Measurements from ENCODE around the gene NHSL2. TPM values are rescaled to one million over a fixed set of nuclear protein-coding genes. Genes with fewer than 3 reads are reported as not detected.
A peak's percentile ranks its signal among the peaks of the same experiment; 100 is the strongest.

Gene NHSL2
- total RNA-seq, 1 donor from 2014 or later: 58.1 TPM

GRCh38 chrX:71997320-71997719, 86.7 kb downstream of the NHSL2 start:
- TF ChIP-seq CTCF (IDR thresholded peaks at IDR 0.05): no peak
- Histone ChIP-seq H3K36me3 (no peaks in the 10 kb centered on the region), H3K9me3 (no peaks in the 10 kb centered on the region), H3K4me3 (no peak overlapping the region), H3K4me1 (no peaks in the 10 kb centered on the region), H3K27me3 (no peaks in the 10 kb centered on the region), H3K27ac (no peak overlapping the region)
- intact Hi-C loops (cut with DNase I): loop anchor here (5.0 kb wide), 1 partner anchor 185 kb away; the partner anchor contains the start of gene PIN4
- DNase-seq (ENCODE audit: low spot score in 2 of 2): no peak

GRCh38 chrX:71998836-71999509, 88.3 kb downstream of the NHSL2 start:
- no peak overlapping the region for H3K4me3 ChIP-seq
- no peak overlapping the region for H3K27ac ChIP-seq
- H3K36me3 ChIP-seq: no peaks in the 10 kb centered on the region
- no peaks in the 10 kb centered on the region for H3K9me3 ChIP-seq
- no peak for DNase-seq (ENCODE audit: low spot score in 2 of 2)
- H3K27me3 ChIP-seq: no peaks in the 10 kb centered on the region
- intact Hi-C loops (cut with DNase I): loop anchor here (1.0 to 5.0 kb wide), 2 partner anchors 127 to 183 kb away; partner anchors contain the start of gene PIN4
- no peaks in the 10 kb centered on the region for H3K4me1 ChIP-seq
- TF ChIP-seq CTCF (IDR thresholded peaks at IDR 0.05): peak; percentile 44 to 66 (median 47)

- intact Hi-C loops (cut with DNase I): loop anchor here (1.0 to 5.0 kb wide), 2 partner anchors 127 to 183 kb away; partner anchors contain the start of gene PIN4
- Histone ChIP-seq H3K27ac (no peak overlapping the region), H3K27me3 (no peaks in the 10 kb centered on the region), H3K36me3 (no peaks in the 10 kb centered on the region), H3K4me1 (peaks cover 0 to 3% of the 10 kb centered on the region in 2 donors), H3K9me3 (no peaks in the 10 kb centered on the region), H3K4me3 (no peak overlapping the region)
- no peak for DNase-seq (ENCODE audit: low spot score in 2 of 2)
- TF ChIP-seq CTCF (IDR thresholded peaks at IDR 0.05): no peak
These were observed 88.9 kb downstream of the NHSL2 start for GRCh38 chrX:71999535-71999934.

- no peak overlapping the region for H3K27ac ChIP-seq
- no peaks in the 10 kb centered on the region for H3K9me3 ChIP-seq
- intact Hi-C loops (cut with DNase I): no loop called here
- TF ChIP-seq CTCF (IDR thresholded peaks at IDR 0.05): no peak
- H3K4me1 ChIP-seq: peaks cover 0 to 3% of the 10 kb centered on the region in 2 donors
- H3K36me3 ChIP-seq: no peaks in the 10 kb centered on the region
- H3K27me3 ChIP-seq: no peaks in the 10 kb centered on the region
- DNase-seq (ENCODE audit: low spot score in 2 of 2): no peak
- H3K4me3 ChIP-seq: no peak overlapping the region
These were observed 90.8 kb downstream of the NHSL2 start for GRCh38 chrX:72001471-72001870.

GRCh38 chrX:72001906-72002305, 91.3 kb downstream of the NHSL2 start:
- intact Hi-C loops (cut with DNase I): no loop called here
- H3K4me3 ChIP-seq: no peak overlapping the region
- H3K9me3 ChIP-seq: no peaks in the 10 kb centered on the region
- peaks cover 0 to 3% of the 10 kb centered on the region in 2 donors for H3K4me1 ChIP-seq
- DNase-seq (ENCODE audit: low spot score in 2 of 2): no peak
- no peak for TF ChIP-seq CTCF (IDR thresholded peaks at IDR 0.05)
- no peaks in the 10 kb centered on the region for H3K36me3 ChIP-seq
- no peaks in the 10 kb centered on the region for H3K27me3 ChIP-seq
- no peak overlapping the region for H3K27ac ChIP-seq
